IMR-90 (cell line): ENCODE measurements around the gene THAP5. TPM values are rescaled to one million over a fixed set of nuclear protein-coding genes. Genes with fewer than 3 reads are reported as not detected.

Experiments used
- ATAC-seq: fragments of 200-7000 bp; cut with Tn5 transposase; 2 replicates; pipeline ENCODE4 v1.9.1; 2020; ENCODE audit warnings: low read depth, mild to moderate bottlenecking, moderate library complexity
- BruUV-seq: library from RNA; stranded (reverse); fragments of 400-500 nt; replicated peaks from 2 replicates; lab custom pipeline; 2021; lab: Mats Ljungman, UMichigan
- CTCF ChIA-PET: fragments of 300-600 bp; formaldehyde crosslinking; extraction: SDS; loops from one replicate; lab custom pipeline; 2021; ENCODE audit warnings: antibody characterized with exemption; lab: Yijun Ruan, JAX
- POLR2A ChIA-PET: fragments of 300-600 bp; sonication (Branson Sonifier 250); formaldehyde crosslinking; loops from one replicate; lab custom pipeline; 2022; ENCODE audit warnings: antibody characterized with exemption; ENCODE audit not compliant: unreplicated experiment; lab: Charles Lee
- DNase-seq: peaks from one replicate; pipeline ENCODE4 v3.0.0; 2013
- H2AFZ ChIP-seq: replicated peaks from 2 replicates; pipeline ENCODE3; 2013; ENCODE audit warnings: low read length, mild to moderate bottlenecking; ENCODE audit not compliant: poor library complexity
- H2AK5ac ChIP-seq: 2 replicates; pipeline ENCODE4 v1.6.1; 2013; ENCODE audit warnings: low read depth, low read length, inconsistent platforms
- H2AK9ac ChIP-seq: replicated peaks from 2 replicates; pipeline ENCODE3; 2013; ENCODE audit warnings: mild to moderate bottlenecking, low read depth, low read length, moderate library complexity; ENCODE audit not compliant: poor library complexity
- H2BK120ac ChIP-seq: 2 replicates; pipeline ENCODE4 v1.6.1; 2013; ENCODE audit warnings: low read depth, low read length, inconsistent platforms
- H2BK15ac ChIP-seq: 3 replicates; pipeline ENCODE4 v1.6.1; 2013; ENCODE audit warnings: low read depth, low read length, inconsistent platforms
- H2BK20ac ChIP-seq: 2 replicates; pipeline ENCODE4 v1.6.1; 2013; ENCODE audit warnings: low read depth, mild to moderate bottlenecking, inconsistent platforms, low read length, moderate library complexity
- H2BK5ac ChIP-seq: 2 replicates; pipeline ENCODE4 v1.6.1; 2013; ENCODE audit warnings: mild to moderate bottlenecking, low read depth, low read length, inconsistent platforms; ENCODE audit not compliant: poor library complexity, severe bottlenecking
- H3K14ac ChIP-seq: replicated peaks from 2 replicates; pipeline ENCODE4 v1.6.1; 2013; ENCODE audit warnings: low read depth, low read length, inconsistent platforms
- H3K18ac ChIP-seq: 2 replicates; pipeline ENCODE4 v1.6.1; 2013; ENCODE audit warnings: low read depth, low read length, control low read depth
- H3K23ac ChIP-seq: 2 replicates; pipeline ENCODE4 v1.6.1; 2013; ENCODE audit warnings: low read depth, low read length, inconsistent platforms
- H3K27ac ChIP-seq: 2 replicates; pipeline ENCODE4 v1.5.1; 2013; ENCODE audit warnings: mild to moderate bottlenecking, control low read depth, low read length; ENCODE audit not compliant: insufficient read depth
- H3K27me3 ChIP-seq: 2 replicates; pipeline ENCODE4 v1.6.1; 2013; ENCODE audit warnings: low read length; ENCODE audit not compliant: control insufficient read depth, insufficient read depth
- H3K36me3 ChIP-seq: 2 replicates; pipeline ENCODE4 v1.6.1; 2013; ENCODE audit warnings: low read length, mixed read lengths; ENCODE audit not compliant: control insufficient read depth, insufficient read depth
- H3K4ac ChIP-seq: 2 replicates; pipeline ENCODE4 v1.6.1; 2013; ENCODE audit warnings: low read depth, low read length, inconsistent platforms
- H3K4me1 ChIP-seq: 2 replicates; pipeline ENCODE4 v1.6.1; 2013; ENCODE audit warnings: low read length, mixed read lengths; ENCODE audit not compliant: control insufficient read depth, insufficient read depth
- H3K4me2 ChIP-seq: 2 replicates; pipeline ENCODE4 v1.6.1; 2013; ENCODE audit warnings: low read depth, mild to moderate bottlenecking, control low read depth, low read length, moderate library complexity
- H3K4me3 ChIP-seq: 2 replicates; pipeline ENCODE4 v1.5.1; 2013; ENCODE audit warnings: low read depth, mild to moderate bottlenecking, control low read depth, low read length, moderate library complexity; ENCODE audit not compliant: insufficient read depth
- H3K56ac ChIP-seq: 2 replicates; pipeline ENCODE4 v1.6.1; 2013; ENCODE audit warnings: low read length, inconsistent platforms; ENCODE audit not compliant: insufficient read depth; ENCODE audit errors: extremely low read depth
- H3K79me1 ChIP-seq, 2 experiments: 2 replicates each; pipeline ENCODE4 v1.6.1; 2013; ENCODE audit warnings: low read length in 2 of 2, inconsistent platforms in 1 of 2, low read depth in 1 of 2
- H3K9ac ChIP-seq: 2 replicates; pipeline ENCODE4 v1.6.1; 2013; ENCODE audit warnings: low read depth, low read length, control low read depth
- H3K9me1 ChIP-seq: 2 replicates; pipeline ENCODE4 v1.6.1; 2013; ENCODE audit warnings: low read length, inconsistent platforms; ENCODE audit not compliant: insufficient read depth
- H3K9me3 ChIP-seq: 2 replicates; pipeline ENCODE4 v1.6.1; 2013; ENCODE audit warnings: low read length; ENCODE audit not compliant: control insufficient read depth, insufficient read depth
- H4K20me1 ChIP-seq: 2 replicates; pipeline ENCODE4 v1.6.1; 2013; ENCODE audit warnings: low read length, inconsistent platforms; ENCODE audit not compliant: insufficient read depth
- H4K5ac ChIP-seq: 2 replicates; pipeline ENCODE4 v1.6.1; 2013; ENCODE audit warnings: mild to moderate bottlenecking, low read depth, low read length, control low read depth
- H4K8ac ChIP-seq, 2 experiments: 2 replicates each; pipeline ENCODE4 v1.6.1; 2013; ENCODE audit warnings: low read depth in 2 of 2, low read length in 2 of 2, control low read depth in 1 of 2, inconsistent platforms in 1 of 2
- H4K91ac ChIP-seq: 2 replicates; pipeline ENCODE4 v1.6.1; 2013; ENCODE audit warnings: low read depth, low read length, inconsistent platforms; ENCODE audit not compliant: insufficient read depth
- BHLHE40 ChIP-seq: fragments of 150-350 bp; IDR thresholded peaks from 2 replicates; pipeline ENCODE4 v1.6.1; 2016; ENCODE audit warnings: mild to moderate bottlenecking, low read depth, low read length
- CEBPB ChIP-seq: IDR thresholded peaks from 2 replicates; pipeline ENCODE4 v1.6.1; 2012; ENCODE audit warnings: low read depth, low read length, improper control_type of control experiment
- CHD1 ChIP-seq: IDR thresholded peaks from 2 replicates; pipeline ENCODE4 v1.6.1; 2012; ENCODE audit warnings: low read depth, low read length, improper control_type of control experiment
- CTCF ChIP-seq: conservative IDR thresholded peaks from 2 replicates; pipeline ENCODE4 v1.5.1; 2012; ENCODE audit warnings: mild to moderate bottlenecking, low read depth, low read length, improper control_type of control experiment
- ELK1 ChIP-seq: fragments of 150-350 bp; IDR thresholded peaks from 2 replicates; pipeline ENCODE4 v1.6.1; 2016; ENCODE audit warnings: low read depth, mild to moderate bottlenecking, low read length, moderate library complexity, borderline replicate concordance
- FOS ChIP-seq: fragments of 150-350 bp; IDR thresholded peaks from 2 replicates; pipeline ENCODE4 v1.6.1; 2016; ENCODE audit warnings: low read depth, low read length
- MXI1 ChIP-seq: IDR thresholded peaks from 2 replicates; pipeline ENCODE4 v1.6.1; 2012; ENCODE audit warnings: low read depth, mild to moderate bottlenecking, low read length, moderate library complexity, borderline replicate concordance
- NFE2L2 ChIP-seq: fragments of 150-350 bp; IDR thresholded peaks from 2 replicates; pipeline ENCODE4 v1.6.1; 2016; ENCODE audit warnings: low read depth, mild to moderate bottlenecking, low read length
- POLR2A ChIP-seq: IDR thresholded peaks from 2 replicates; pipeline ENCODE4 v1.6.1; 2012; ENCODE audit warnings: mild to moderate bottlenecking, low read depth, low read length
- RAD21 ChIP-seq: IDR thresholded peaks from 2 replicates; pipeline ENCODE4 v1.6.1; 2012; ENCODE audit warnings: low read length, improper control_type of control experiment
- RCOR1 ChIP-seq: IDR thresholded peaks from 2 replicates; pipeline ENCODE4 v1.6.1; 2012; ENCODE audit warnings: mild to moderate bottlenecking, low read length, improper control_type of control experiment; ENCODE audit not compliant: insufficient replicate concordance
- SMC3 ChIP-seq: fragments of 150-350 bp; IDR thresholded peaks from 2 replicates; pipeline ENCODE4 v1.6.1; 2016; ENCODE audit warnings: low read depth, mild to moderate bottlenecking, antibody characterized with exemption, low read length, moderate library complexity
- USF2 ChIP-seq: fragments of 150-350 bp; IDR thresholded peaks from 2 replicates; pipeline ENCODE4 v1.6.1; 2017; ENCODE audit warnings: mild to moderate bottlenecking, antibody characterized with exemption, low read length, low read depth
- WGBS, 2 experiments: methylation state at CpG; one replicate each; pipeline versions ENCODE4 v1.1.5 to v1.1.7; 2013; ENCODE audit warnings: missing lambda C conversion rate in 2 of 2; ENCODE audit not compliant: insufficient read length in 1 of 2; ENCODE audit errors: extremely low coverage in 2 of 2; 5-methylcytosine and 5-hydroxymethylcytosine counted together
- dilution Hi-C: fragments of 300-500 bp; cut with HindIII; formaldehyde crosslinking; loops from one replicate; pipeline ENCODE4 v1.14.3; 2018; ENCODE audit warnings: low sequenced_read_pairs; ENCODE audit not compliant: unreplicated experiment
- in situ Hi-C: fragments of 300-500 bp; cut with MboI; formaldehyde crosslinking; loops from 3 replicates; pipeline ENCODE4 v1.14.3; 2019; ENCODE audit warnings: low sequenced_read_pairs, inconsistent platforms, mixed read lengths
- intact Hi-C: fragments of 100-400 bp; cut with micrococcal nuclease; formaldehyde crosslinking; loops from 2 replicates; pipeline ENCODE4 v1.10.0; 2022
- polyA plus RNA-seq, 3 experiments: library from polyadenylated mRNA; depleted of rRNA; stranded (reverse); fragments of >200 nt; gene quantifications; 2 replicates each; pipeline ENCODE4 v1.2.3, GENCODE V29; 2012; ENCODE audit warnings: low replicate concordance in 1 of 3
- total RNA-seq: library from RNA; depleted of rRNA; stranded (reverse); fragments of >200 nt; gene quantifications from 2 replicates; pipeline ENCODE4 v1.2.3, GENCODE V29; 2012

The THAP5 gene
- total and polyA plus RNA-seq, 2 of the 4 experiments (the other 2 are of a cell fraction) = 6.7 to 23.7 TPM

- dilution Hi-C loops = no loop called here
- TF ChIP-seq CHD1 = no peak
- TF ChIP-seq USF2 = peak; percentile 55
- TF ChIP-seq CTCF = no peak
- peak; percentile 80; the same call in 1 of the 2 replicates for TF ChIP-seq MXI1
- no peak for TF ChIP-seq RCOR1
- peak; percentile 89 for TF ChIP-seq BHLHE40
- TF ChIP-seq NFE2L2 = peak; percentile 59; the same call in 1 of the 2 replicates
- TF ChIP-seq ELK1 = no peak
- no peak for TF ChIP-seq RAD21
- TF ChIP-seq CEBPB = peak; percentile 96
- peak; percentile 92 for TF ChIP-seq POLR2A
- TF ChIP-seq FOS = no peak; the same call in 1 of the 2 replicates
- TF ChIP-seq SMC3 = 0 out of 2 replicates have a peak, but pooled peaks have one; percentile 6
Observed at GRCh38 chr7:108525985-108526767, 43.3 kb downstream of the THAP5 start, which contains the start of gene PNPLA8. TSS of gene PNPLA8 (minus strand) at chr7:108526135. CDS start at chr7:108515491, 10,644 bp downstream.

More at GRCh38 chr7:108525985-108526767, 43.3 kb downstream of the THAP5 start, which contains the start of gene PNPLA8:
- H3K4me2 ChIP-seq = peak within 1 kb of the TSS; percentile 86
- H3K4me1 ChIP-seq = peaks cover 4% of the 10 kb centered on the region; the same call in 1 of the 2 replicates
- H3K27ac ChIP-seq = peak within 1 kb of the TSS; percentile 88
- peak; percentile 89 for ATAC-seq
- no peaks in the 10 kb centered on the region for H3K36me3 ChIP-seq
- H2BK20ac ChIP-seq = no peak within 1 kb of the TSS
- BruUV-seq = no TSS peak
- H2AFZ ChIP-seq = peak within 1 kb of the TSS; percentile 99
- POLR2A ChIA-PET = no interaction called here
- peak within 1 kb of the TSS; percentile 86 for H3K4ac ChIP-seq
- H4K5ac ChIP-seq = peak within 1 kb of the TSS; percentile 28
- in situ Hi-C loops = loop anchor here (5.0 kb wide), 1 partner anchor 46 kb away; no protein-coding TSS in a partner anchor
- peak within 1 kb of the TSS; percentile 73 for H3K56ac ChIP-seq
- no peaks in the 10 kb centered on the region for H3K27me3 ChIP-seq
- H2AK5ac ChIP-seq = peak within 1 kb of the TSS; percentile 29; the same call in 1 of the 2 replicates
- H3K23ac ChIP-seq = peak within 1 kb of the TSS; percentile 75
- H4K20me1 ChIP-seq = peaks cover 6% of the 10 kb centered on the region; the same call in 1 of the 2 replicates
- H3K79me1 ChIP-seq = peaks cover 4 to 30% of the 10 kb centered on the region in 2 experiments; a peak in 2 of 4 replicates
- peak within 1 kb of the TSS; percentile 77 for H2AK9ac ChIP-seq
- H4K91ac ChIP-seq = peak within 1 kb of the TSS; percentile 70
- no peaks in the 10 kb centered on the region for H3K9me1 ChIP-seq
- peak within 1 kb of the TSS; percentile 37 for H3K18ac ChIP-seq
- H4K8ac ChIP-seq = peak within 1 kb of the TSS; percentile 75 to 85
- H3K9me3 ChIP-seq = no peaks in the 10 kb centered on the region
- peak within 1 kb of the TSS; percentile 67 for H3K4me3 ChIP-seq
- peak; percentile 99 for DNase-seq
- intact Hi-C loops = no loop called here
- H3K9ac ChIP-seq = peak within 1 kb of the TSS; percentile 79
- peak within 1 kb of the TSS; percentile 83 for H2BK120ac ChIP-seq
- CTCF ChIA-PET = no interaction called here
- H2BK15ac ChIP-seq = peak within 1 kb of the TSS; percentile 18; the same call in 1 of the 3 replicates
- H3K14ac ChIP-seq = peak within 1 kb of the TSS; percentile 53
- 0% methylated on average over 8 of the region's 64 CpGs; no CpG with 5 or more reads in 1 of the 2 experiments for WGBS, 2 experiments
- H2BK5ac ChIP-seq = peak within 1 kb of the TSS; percentile 86
